Measurements from ENCODE around the gene STEAP2.

STEAP2 gene

DNA sequence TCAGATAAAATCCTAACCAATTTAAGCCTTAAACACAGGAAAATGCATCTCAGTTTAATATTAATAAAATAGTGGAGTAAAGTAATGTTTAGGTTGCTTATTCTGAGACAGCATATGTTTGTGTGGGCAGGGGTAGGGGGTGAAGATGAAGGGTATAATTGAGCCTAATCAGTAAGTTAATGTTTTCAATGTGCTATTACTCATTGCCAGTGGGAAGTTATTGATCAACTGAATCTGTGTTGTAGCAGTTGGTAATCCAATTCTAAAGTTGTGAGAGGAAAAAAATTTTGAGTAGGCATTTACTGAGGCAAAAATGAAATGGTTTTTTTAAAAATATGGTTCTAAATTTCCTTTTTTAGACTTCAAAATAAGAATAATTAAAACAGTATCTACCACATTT is 49.9 kb downstream of the STEAP2 start:
- Histone ChIP-seq H3K4me1 (ENCODE audit: control insufficient read depth in 5 of 5, insufficient read depth in 5 of 5, low read length in 5 of 5) (peaks cover 0 to 3% (median 0%) of the 10 kb centered on the region in 5 donors), H3K36me3 (ENCODE audit: control insufficient read depth in 5 of 5, insufficient read depth in 5 of 5, low read length in 5 of 5) (no peaks in the 10 kb centered on the region), H3K27ac (ENCODE audit: low read depth, low read length) (no peak overlapping the region), H3K27me3 (ENCODE audit: control insufficient read depth in 5 of 5, insufficient read depth in 4 of 5, low read length in 5 of 5) (no peaks in the 10 kb centered on the region), H3K4me3 (ENCODE audit: low read depth in 1 of 5, low read length in 5 of 5) (no peak overlapping the region), H3K9ac (ENCODE audit: low read length in 5 of 5) (no peak overlapping the region), H3K9me3 (ENCODE audit: control insufficient read depth in 5 of 5, low read length in 5 of 5) (no peaks in the 10 kb centered on the region)

- Histone ChIP-seq H3K9ac (ENCODE audit: low read length in 5 of 5) (no peak overlapping the region), H3K27ac (ENCODE audit: low read depth, low read length) (no peak overlapping the region), H3K36me3 (ENCODE audit: control insufficient read depth in 5 of 5, insufficient read depth in 5 of 5, low read length in 5 of 5) (no peaks in the 10 kb centered on the region), H3K27me3 (ENCODE audit: control insufficient read depth in 5 of 5, insufficient read depth in 4 of 5, low read length in 5 of 5) (no peaks in the 10 kb centered on the region), H3K4me3 (ENCODE audit: low read depth in 1 of 5, low read length in 5 of 5) (no peak overlapping the region), H3K4me1 (ENCODE audit: control insufficient read depth in 5 of 5, insufficient read depth in 5 of 5, low read length in 5 of 5) (peaks cover 0 to 12% (median 7%) of the 10 kb centered on the region in 5 donors), H3K9me3 (ENCODE audit: control insufficient read depth in 5 of 5, low read length in 5 of 5) (no peaks in the 10 kb centered on the region)
Measured at GRCh38 chr7:90262438-90262837, 50.9 kb downstream of the STEAP2 start.

DNA sequence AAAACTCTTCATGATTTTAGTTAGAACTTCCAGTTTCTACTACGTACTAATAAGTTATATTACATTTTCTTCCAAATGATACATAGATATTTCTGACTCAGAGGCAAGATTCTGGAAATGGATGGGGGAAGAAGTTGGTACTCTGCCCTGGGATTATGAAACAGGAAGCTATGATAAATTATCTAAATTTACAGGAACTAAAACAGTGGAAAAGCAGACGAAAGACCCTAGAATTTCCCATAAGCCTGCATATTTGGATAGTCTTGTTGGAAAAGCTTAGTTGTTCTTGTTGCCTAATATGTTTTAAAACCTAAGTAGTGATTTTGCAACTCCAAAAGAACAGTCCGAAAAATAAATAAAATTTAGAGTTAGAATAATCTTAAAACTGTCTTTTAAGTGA is 55.3 kb downstream of the STEAP2 start:
- Histone ChIP-seq H3K36me3 (ENCODE audit: control insufficient read depth in 5 of 5, insufficient read depth in 5 of 5, low read length in 5 of 5) (no peaks in the 10 kb centered on the region), H3K27me3 (ENCODE audit: control insufficient read depth in 5 of 5, insufficient read depth in 4 of 5, low read length in 5 of 5) (no peaks in the 10 kb centered on the region), H3K4me1 (ENCODE audit: control insufficient read depth in 5 of 5, insufficient read depth in 5 of 5, low read length in 5 of 5) (peaks cover 0 to 18% (median 10%) of the 10 kb centered on the region in 5 donors), H3K9me3 (ENCODE audit: control insufficient read depth in 5 of 5, low read length in 5 of 5) (no peaks in the 10 kb centered on the region), H3K27ac (ENCODE audit: low read depth, low read length) (peak overlapping the region; percentile 90), H3K9ac (ENCODE audit: low read length in 5 of 5) (peak overlapping the region in 4 of 5 donors; percentile 24 to 85 (median 50)), H3K4me3 (ENCODE audit: low read depth in 1 of 5, low read length in 5 of 5) (peak overlapping the region in 4 of 5 donors; percentile 15 to 51 (median 25))

DNA sequence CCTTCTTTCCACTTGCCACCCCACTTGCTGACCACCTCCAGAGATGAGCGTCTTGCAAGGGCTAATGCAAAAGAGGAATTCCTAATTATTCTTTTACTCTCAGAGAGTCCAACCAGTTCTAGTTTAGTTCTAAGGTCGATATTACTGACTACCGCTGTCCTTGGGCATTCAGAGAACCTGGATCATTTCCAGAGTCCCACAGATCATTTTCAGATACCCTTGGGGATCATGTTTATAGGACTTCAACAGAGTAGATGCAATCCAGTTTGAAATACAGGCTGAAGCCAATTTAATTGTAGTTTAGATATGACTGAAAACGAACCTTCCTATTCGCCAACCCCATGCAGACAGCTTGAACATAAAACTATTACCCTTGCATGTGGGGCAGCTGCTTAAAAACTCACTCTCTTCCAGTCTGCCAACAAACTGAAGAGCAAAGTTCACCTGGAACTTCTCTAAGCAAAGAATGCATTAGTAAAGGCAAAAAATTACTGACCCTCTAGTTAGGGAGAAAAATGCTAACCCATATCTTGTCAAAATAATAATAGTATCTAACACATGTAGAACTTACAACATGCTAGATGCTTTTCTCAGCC is 55.8 kb downstream of the STEAP2 start:
- no peaks in the 10 kb centered on the region for H3K36me3 ChIP-seq (ENCODE audit: control insufficient read depth in 5 of 5, insufficient read depth in 5 of 5, low read length in 5 of 5)
- peak overlapping the region in 4 of 5 donors; percentile 15 to 51 (median 25) for H3K4me3 ChIP-seq (ENCODE audit: low read depth in 1 of 5, low read length in 5 of 5)
- peaks cover 0 to 22% (median 12%) of the 10 kb centered on the region in 5 donors for H3K4me1 ChIP-seq (ENCODE audit: control insufficient read depth in 5 of 5, insufficient read depth in 5 of 5, low read length in 5 of 5)
- H3K27ac ChIP-seq (ENCODE audit: low read depth, low read length) = peak overlapping the region; percentile 90
- H3K9me3 ChIP-seq (ENCODE audit: control insufficient read depth in 5 of 5, low read length in 5 of 5) = no peaks in the 10 kb centered on the region
- H3K27me3 ChIP-seq (ENCODE audit: control insufficient read depth in 5 of 5, insufficient read depth in 4 of 5, low read length in 5 of 5) = no peaks in the 10 kb centered on the region
- peak overlapping the region in 4 of 5 donors; percentile 24 to 85 (median 50) for H3K9ac ChIP-seq (ENCODE audit: low read length in 5 of 5)

DNA sequence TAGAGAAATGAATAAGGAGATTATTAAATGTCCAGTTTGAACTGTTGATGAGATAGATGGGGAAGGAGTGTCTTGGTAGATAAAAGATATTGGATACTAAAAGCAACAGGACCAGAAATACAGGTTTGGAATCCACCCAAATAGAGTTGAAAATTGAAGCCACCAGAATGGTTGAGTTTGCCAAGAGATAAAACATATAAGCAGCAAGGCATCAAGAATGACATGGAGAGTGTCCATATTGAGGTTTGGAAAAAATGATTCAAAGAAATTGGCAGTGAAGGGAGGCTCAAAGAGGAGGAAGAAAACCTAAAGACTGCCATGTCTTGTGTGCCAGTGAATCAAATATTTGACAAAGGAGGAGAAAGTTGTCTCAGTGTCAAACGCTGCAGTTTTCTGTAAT is 57.6 kb downstream of the STEAP2 start:
- Histone ChIP-seq H3K4me1 (ENCODE audit: control insufficient read depth in 5 of 5, insufficient read depth in 5 of 5, low read length in 5 of 5) (peaks cover 0 to 32% (median 18%) of the 10 kb centered on the region in 5 donors), H3K27ac (ENCODE audit: low read depth, low read length) (peak overlapping the region; percentile 9), H3K9me3 (ENCODE audit: control insufficient read depth in 5 of 5, low read length in 5 of 5) (no peaks in the 10 kb centered on the region)

GRCh38 chr7:90270431-90271178 is 59.1 kb downstream of the STEAP2 start:
- Histone ChIP-seq H3K36me3 (ENCODE audit: control insufficient read depth in 5 of 5, insufficient read depth in 5 of 5, low read length in 5 of 5) (no peaks in the 10 kb centered on the region), H3K27me3 (ENCODE audit: control insufficient read depth in 5 of 5, insufficient read depth in 4 of 5, low read length in 5 of 5) (no peaks in the 10 kb centered on the region), H3K27ac (ENCODE audit: low read depth, low read length) (peak overlapping the region; percentile 35), H3K4me3 (ENCODE audit: low read depth in 1 of 5, low read length in 5 of 5) (no peak overlapping the region), H3K9me3 (ENCODE audit: control insufficient read depth in 5 of 5, low read length in 5 of 5) (no peaks in the 10 kb centered on the region), H3K9ac (ENCODE audit: low read length in 5 of 5) (no peak overlapping the region), H3K4me1 (ENCODE audit: control insufficient read depth in 5 of 5, insufficient read depth in 5 of 5, low read length in 5 of 5) (peaks cover 0 to 32% (median 18%) of the 10 kb centered on the region in 5 donors)

More for the DNA sequence above, 57.6 kb downstream of the STEAP2 start:
- no peaks in the 10 kb centered on the region for H3K36me3 ChIP-seq (ENCODE audit: control insufficient read depth in 5 of 5, insufficient read depth in 5 of 5, low read length in 5 of 5)
- no peak overlapping the region for H3K9ac ChIP-seq (ENCODE audit: low read length in 5 of 5)
- H3K27me3 ChIP-seq (ENCODE audit: control insufficient read depth in 5 of 5, insufficient read depth in 4 of 5, low read length in 5 of 5) = no peaks in the 10 kb centered on the region
- H3K4me3 ChIP-seq (ENCODE audit: low read depth in 1 of 5, low read length in 5 of 5) = no peak overlapping the region

- no peaks in the 10 kb centered on the region for H3K27me3 ChIP-seq (ENCODE audit: control insufficient read depth in 5 of 5, insufficient read depth in 4 of 5, low read length in 5 of 5)
- H3K9me3 ChIP-seq (ENCODE audit: control insufficient read depth in 5 of 5, low read length in 5 of 5) = no peaks in the 10 kb centered on the region
- peaks cover 0 to 4% (median 0%) of the 10 kb centered on the region in 5 donors for H3K36me3 ChIP-seq (ENCODE audit: control insufficient read depth in 5 of 5, insufficient read depth in 5 of 5, low read length in 5 of 5)
- H3K9ac ChIP-seq (ENCODE audit: low read length in 5 of 5) = no peak overlapping the region
- H3K27ac ChIP-seq (ENCODE audit: low read depth, low read length) = peak overlapping the region; percentile 71
- peaks cover 0 to 26% (median 18%) of the 10 kb centered on the region in 5 donors for H3K4me1 ChIP-seq (ENCODE audit: control insufficient read depth in 5 of 5, insufficient read depth in 5 of 5, low read length in 5 of 5)
- no peak overlapping the region for H3K4me3 ChIP-seq (ENCODE audit: low read depth in 1 of 5, low read length in 5 of 5)
Measured at GRCh38 chr7:90271753-90272152, 60.2 kb downstream of the STEAP2 start.

DNA sequence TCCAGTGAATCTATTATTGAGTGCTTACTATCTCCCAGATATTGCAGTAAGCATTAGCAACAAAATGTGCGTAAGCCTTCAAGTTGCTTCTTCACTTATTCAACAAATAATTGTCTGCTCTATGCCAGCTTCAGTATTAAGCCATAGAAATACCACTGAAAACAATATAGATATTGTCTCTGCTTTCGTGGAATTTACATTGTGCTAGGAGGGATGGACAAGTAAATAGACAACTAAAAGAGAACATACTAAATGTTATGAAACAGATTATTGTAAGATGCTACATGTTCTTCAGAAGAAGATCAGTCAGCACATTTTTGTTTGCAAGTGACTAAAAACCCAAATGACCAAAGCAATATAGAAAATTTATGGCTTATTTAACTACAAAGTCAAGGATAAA is 60.7 kb downstream of the STEAP2 start:
- H3K9me3 ChIP-seq (ENCODE audit: control insufficient read depth in 5 of 5, low read length in 5 of 5) = no peaks in the 10 kb centered on the region
- peaks cover 0 to 4% (median 0%) of the 10 kb centered on the region in 5 donors for H3K36me3 ChIP-seq (ENCODE audit: control insufficient read depth in 5 of 5, insufficient read depth in 5 of 5, low read length in 5 of 5)

DNA sequence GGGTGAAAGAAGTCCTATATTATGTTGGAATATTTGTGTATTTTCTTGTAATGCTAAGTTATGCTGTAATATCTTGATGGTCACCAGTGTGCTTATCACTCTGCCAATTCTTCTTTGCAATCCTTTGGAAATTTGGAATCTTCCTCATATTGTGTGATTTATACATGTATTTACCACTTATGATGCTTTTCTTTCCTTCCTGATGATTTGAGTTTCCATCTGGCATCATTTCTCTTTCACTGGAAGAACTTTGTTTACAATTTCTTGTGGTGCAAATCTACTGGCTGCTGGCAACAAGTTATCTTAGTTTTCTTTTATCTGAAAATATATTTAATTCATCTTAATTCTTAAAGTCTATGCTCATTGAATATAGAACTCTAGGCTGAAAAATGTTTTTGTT is 62.6 kb downstream of the STEAP2 start:
- H3K27me3 ChIP-seq (ENCODE audit: control insufficient read depth in 5 of 5, insufficient read depth in 4 of 5, low read length in 5 of 5) = no peaks in the 10 kb centered on the region
- H3K36me3 ChIP-seq (ENCODE audit: control insufficient read depth in 5 of 5, insufficient read depth in 5 of 5, low read length in 5 of 5) = peaks cover 0 to 10% (median 0%) of the 10 kb centered on the region in 5 donors
- no peaks in the 10 kb centered on the region for H3K9me3 ChIP-seq (ENCODE audit: control insufficient read depth in 5 of 5, low read length in 5 of 5)
- H3K4me3 ChIP-seq (ENCODE audit: low read depth in 1 of 5, low read length in 5 of 5) = no peak overlapping the region
- H3K4me1 ChIP-seq (ENCODE audit: control insufficient read depth in 5 of 5, insufficient read depth in 5 of 5, low read length in 5 of 5) = peaks cover 0 to 14% (median 8%) of the 10 kb centered on the region in 5 donors
- peak overlapping the region; percentile 71 for H3K27ac ChIP-seq (ENCODE audit: low read depth, low read length)
- no peak overlapping the region for H3K9ac ChIP-seq (ENCODE audit: low read length in 5 of 5)

More for the DNA sequence above, 60.7 kb downstream of the STEAP2 start:
- H3K27ac ChIP-seq (ENCODE audit: low read depth, low read length) = peak overlapping the region; percentile 71
- H3K4me3 ChIP-seq (ENCODE audit: low read depth in 1 of 5, low read length in 5 of 5) = no peak overlapping the region
- no peak overlapping the region for H3K9ac ChIP-seq (ENCODE audit: low read length in 5 of 5)
- H3K27me3 ChIP-seq (ENCODE audit: control insufficient read depth in 5 of 5, insufficient read depth in 4 of 5, low read length in 5 of 5) = no peaks in the 10 kb centered on the region
- H3K4me1 ChIP-seq (ENCODE audit: control insufficient read depth in 5 of 5, insufficient read depth in 5 of 5, low read length in 5 of 5) = peaks cover 0 to 21% (median 13%) of the 10 kb centered on the region in 5 donors

DNA sequence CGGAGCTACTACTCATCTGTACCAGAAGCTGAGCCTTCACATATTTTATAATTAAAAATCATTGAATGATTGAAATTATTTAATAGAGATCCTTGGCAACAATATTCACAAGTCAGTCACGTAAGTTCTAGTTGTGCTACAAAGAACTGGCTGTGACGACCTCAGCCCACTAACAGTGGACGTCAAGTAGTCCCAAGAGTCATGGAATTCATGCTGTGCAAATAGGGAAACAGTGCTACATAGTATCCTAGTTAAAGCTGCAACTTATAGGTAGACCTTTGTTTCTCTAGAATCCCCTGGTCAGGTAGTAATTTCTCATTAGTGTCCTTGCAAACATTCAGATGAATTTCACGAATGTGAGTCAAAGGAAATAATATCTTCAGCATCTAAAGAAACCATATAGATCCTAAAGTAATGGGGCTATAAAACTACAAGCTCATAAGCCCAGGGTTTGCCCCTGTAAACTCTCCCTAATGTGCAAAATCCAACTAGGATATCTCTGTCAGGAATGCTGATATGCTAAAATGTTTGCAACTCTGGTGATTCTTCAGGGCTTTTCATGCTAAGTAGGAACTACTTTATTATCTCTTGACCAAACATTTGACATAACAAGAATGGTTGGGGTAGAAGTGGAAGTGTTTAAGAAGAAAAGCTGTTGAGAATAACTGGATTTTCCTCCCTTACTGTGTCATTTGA is 64.6 kb downstream of the STEAP2 start:
- Histone ChIP-seq H3K36me3 (ENCODE audit: control insufficient read depth in 5 of 5, insufficient read depth in 5 of 5, low read length in 5 of 5) (peaks cover 0 to 10% (median 3%) of the 10 kb centered on the region in 5 donors), H3K4me1 (ENCODE audit: control insufficient read depth in 5 of 5, insufficient read depth in 5 of 5, low read length in 5 of 5) (peaks cover 0 to 14% (median 8%) of the 10 kb centered on the region in 5 donors), H3K9me3 (ENCODE audit: control insufficient read depth in 5 of 5, low read length in 5 of 5) (no peaks in the 10 kb centered on the region), H3K4me3 (ENCODE audit: low read depth in 1 of 5, low read length in 5 of 5) (no peak overlapping the region), H3K9ac (ENCODE audit: low read length in 5 of 5) (no peak overlapping the region), H3K27ac (ENCODE audit: low read depth, low read length) (no peak overlapping the region), H3K27me3 (ENCODE audit: control insufficient read depth in 5 of 5, insufficient read depth in 4 of 5, low read length in 5 of 5) (no peaks in the 10 kb centered on the region)
